ENCODE measurements around the gene SCAMP2. TPM values are rescaled to one million over a fixed set of nuclear protein-coding genes. Genes with fewer than 3 reads are reported as not detected.

Gene SCAMP2
- total RNA-seq, 1 experiment from 2014 or later, result 29.2 TPM

GRCh38 chr15:74882528-74882927 is 9.4 kb upstream of the SCAMP2 start:
- Histone ChIP-seq H3K9me3 (replicated peaks) (peaks cover 5% of the 10 kb centered on the region; the same call in 1 of the 2 replicates), H3K27ac (no peak overlapping the region), H3K36me3 (no peaks in the 10 kb centered on the region), H3K4me1 (no peaks in the 10 kb centered on the region), H3K27me3 (0 out of 2 replicates have a peak, but pooled peaks cover 3% of the 10 kb centered on the region), H3K4me3 (no peak overlapping the region)
- no peak for DNase-seq

GRCh38 chr15:74878273-74878672 is 5.1 kb upstream of the SCAMP2 start:
- H3K9me3 ChIP-seq (replicated peaks), result peaks cover 5% of the 10 kb centered on the region; the same call in 1 of the 2 replicates
- no peak for DNase-seq
- H3K4me3 ChIP-seq, result no peak overlapping the region
- no peak overlapping the region for H3K27ac ChIP-seq
- H3K27me3 ChIP-seq, result 0 out of 2 replicates have a peak, but pooled peaks cover 3% of the 10 kb centered on the region
- H3K4me1 ChIP-seq, result 0 out of 2 replicates have a peak, but pooled peaks cover 5% of the 10 kb centered on the region
- H3K36me3 ChIP-seq, result no peaks in the 10 kb centered on the region

GRCh38 chr15:74873756-74874424 is 725 bp upstream of the SCAMP2 start:
- no peaks in the 10 kb centered on the region for H3K36me3 ChIP-seq
- no peaks in the 10 kb centered on the region for H3K9me3 ChIP-seq (replicated peaks)
- H3K27me3 ChIP-seq, result 0 out of 2 replicates have a peak, but pooled peaks cover 3% of the 10 kb centered on the region
- DNase-seq, result peak in 1 of 2 experiments; percentile 25
- no peak overlapping the region for H3K27ac ChIP-seq
- peak overlapping the region; percentile 98 for H3K4me3 ChIP-seq
- 0 out of 2 replicates have a peak, but pooled peaks cover 5% of the 10 kb centered on the region for H3K4me1 ChIP-seq

- H3K9me3 ChIP-seq (replicated peaks), result no peaks in the 10 kb centered on the region
- H3K4me1 ChIP-seq, result 0 out of 2 replicates have a peak, but pooled peaks cover 5% of the 10 kb centered on the region
- no peaks in the 10 kb centered on the region for H3K27me3 ChIP-seq
- H3K27ac ChIP-seq, result peak overlapping the region; percentile 83
- DNase-seq, result no peak
- H3K4me3 ChIP-seq, result peak overlapping the region; percentile 98
- H3K36me3 ChIP-seq, result 0 out of 2 replicates have a peak, but pooled peaks cover 5% of the 10 kb centered on the region
Measured at GRCh38 chr15:74872702-74873035, 496 bp downstream of the SCAMP2 start.

GRCh38 chr15:74870436-74871215 is 2.5 kb downstream of the SCAMP2 start:
- no peaks in the 10 kb centered on the region for H3K27me3 ChIP-seq
- H3K27ac ChIP-seq, result no peak overlapping the region
- H3K4me3 ChIP-seq, result no peak overlapping the region
- no peaks in the 10 kb centered on the region for H3K9me3 ChIP-seq (replicated peaks)
- no peak for DNase-seq
- H3K36me3 ChIP-seq, result 0 out of 2 replicates have a peak, but pooled peaks cover 5% of the 10 kb centered on the region
- H3K4me1 ChIP-seq, result 0 out of 2 replicates have a peak, but pooled peaks cover 5% of the 10 kb centered on the region

GRCh38 chr15:74869726-74870407 is 3.3 kb downstream of the SCAMP2 start:
- Histone ChIP-seq H3K27ac (no peak overlapping the region), H3K9me3 (replicated peaks) (no peaks in the 10 kb centered on the region), H3K36me3 (0 out of 2 replicates have a peak, but pooled peaks cover 5% of the 10 kb centered on the region), H3K4me1 (0 out of 2 replicates have a peak, but pooled peaks cover 5% of the 10 kb centered on the region), H3K27me3 (no peaks in the 10 kb centered on the region), H3K4me3 (no peak overlapping the region)
- DNase-seq, result no peak

- Histone ChIP-seq H3K9me3 (replicated peaks) (no peaks in the 10 kb centered on the region), H3K4me3 (no peak overlapping the region), H3K27ac (no peak overlapping the region), H3K36me3 (0 out of 2 replicates have a peak, but pooled peaks cover 5% of the 10 kb centered on the region), H3K4me1 (0 out of 2 replicates have a peak, but pooled peaks cover 5% of the 10 kb centered on the region), H3K27me3 (no peaks in the 10 kb centered on the region)
- no peak for DNase-seq
Measured at GRCh38 chr15:74869372-74869725, 3.8 kb downstream of the SCAMP2 start.

- Histone ChIP-seq H3K4me1 (no peaks in the 10 kb centered on the region), H3K27me3 (no peaks in the 10 kb centered on the region), H3K4me3 (no peak overlapping the region), H3K27ac (no peak overlapping the region), H3K9me3 (replicated peaks) (no peaks in the 10 kb centered on the region), H3K36me3 (0 out of 2 replicates have a peak, but pooled peaks cover 5% of the 10 kb centered on the region)
- DNase-seq, result no peak
Measured at GRCh38 chr15:74868059-74868458, 5.1 kb downstream of the SCAMP2 start.

- no peaks in the 10 kb centered on the region for H3K4me1 ChIP-seq
- no peaks in the 10 kb centered on the region for H3K27me3 ChIP-seq
- no peak for DNase-seq
- H3K27ac ChIP-seq, result no peak overlapping the region
- no peaks in the 10 kb centered on the region for H3K9me3 ChIP-seq (replicated peaks)
- H3K4me3 ChIP-seq, result no peak overlapping the region
- H3K36me3 ChIP-seq, result 0 out of 2 replicates have a peak, but pooled peaks cover 5% of the 10 kb centered on the region
Measured at GRCh38 chr15:74867466-74868038, 5.6 kb downstream of the SCAMP2 start.

- H3K27ac ChIP-seq, result no peak overlapping the region
- H3K36me3 ChIP-seq, result 0 out of 2 replicates have a peak, but pooled peaks cover 5% of the 10 kb centered on the region
- H3K4me1 ChIP-seq, result no peaks in the 10 kb centered on the region
- DNase-seq, result no peak
- H3K4me3 ChIP-seq, result no peak overlapping the region
- no peaks in the 10 kb centered on the region for H3K27me3 ChIP-seq
- H3K9me3 ChIP-seq (replicated peaks), result no peaks in the 10 kb centered on the region
Measured at GRCh38 chr15:74866090-74866489, 7.1 kb downstream of the SCAMP2 start.

GRCh38 chr15:74865316-74865715 is 7.8 kb downstream of the SCAMP2 start:
- Histone ChIP-seq H3K27ac (no peak overlapping the region), H3K27me3 (no peaks in the 10 kb centered on the region)

GRCh38 chr15:74864296-74864695 is 8.9 kb downstream of the SCAMP2 start:
- no peaks in the 10 kb centered on the region for H3K9me3 ChIP-seq (replicated peaks)
- H3K4me3 ChIP-seq, result no peak overlapping the region
- no peak overlapping the region for H3K27ac ChIP-seq
- no peaks in the 10 kb centered on the region for H3K27me3 ChIP-seq
- no peaks in the 10 kb centered on the region for H3K4me1 ChIP-seq
- H3K36me3 ChIP-seq, result 0 out of 2 replicates have a peak, but pooled peaks cover 5% of the 10 kb centered on the region
- DNase-seq, result no peak

More at GRCh38 chr15:74865316-74865715, 7.8 kb downstream of the SCAMP2 start:
- Histone ChIP-seq H3K36me3 (0 out of 2 replicates have a peak, but pooled peaks cover 5% of the 10 kb centered on the region), H3K4me3 (no peak overlapping the region), H3K4me1 (no peaks in the 10 kb centered on the region), H3K9me3 (replicated peaks) (no peaks in the 10 kb centered on the region)
- DNase-seq, result no peak

GRCh38 chr15:74863239-74864056 is 9.7 kb downstream of the SCAMP2 start:
- Histone ChIP-seq H3K27me3 (no peaks in the 10 kb centered on the region), H3K27ac (no peak overlapping the region), H3K36me3 (0 out of 2 replicates have a peak, but pooled peaks cover 5% of the 10 kb centered on the region), H3K4me3 (no peak overlapping the region), H3K4me1 (no peaks in the 10 kb centered on the region), H3K9me3 (replicated peaks) (no peaks in the 10 kb centered on the region)
- no peak for DNase-seq

- DNase-seq, result no peak
- no peaks in the 10 kb centered on the region for H3K36me3 ChIP-seq
- H3K4me3 ChIP-seq, result no peak overlapping the region
- no peaks in the 10 kb centered on the region for H3K27me3 ChIP-seq
- no peaks in the 10 kb centered on the region for H3K4me1 ChIP-seq
- H3K27ac ChIP-seq, result no peak overlapping the region
- H3K9me3 ChIP-seq (replicated peaks), result no peaks in the 10 kb centered on the region
Measured at GRCh38 chr15:74858369-74858740, 14.8 kb downstream of the SCAMP2 start.

Data from SJCRH30 (cell line).